WTC11 (cell line): Measurements from ENCODE around the gene RAB6A. TPM values are rescaled to one million over a fixed set of nuclear protein-coding genes. Genes with fewer than 3 reads are reported as not detected.

Experiments used
- ATAC-seq: fragments of 200-7000 bp; cut with Tn5 transposase; 2 replicates; pipeline ENCODE4 v1.10.0; 2021; ENCODE audit warnings: mild to moderate bottlenecking, moderate library complexity
- CTCF ChIA-PET: fragments of 300-600 bp; sonication (Branson Sonifier 250); formaldehyde crosslinking; loops from one replicate; lab custom pipeline; 2021; ENCODE audit warnings: antibody characterized with exemption; lab: Charles Lee
- POLR2A ChIA-PET: fragments of 350-600 bp; sonication (Branson Sonifier 250); formaldehyde crosslinking; loops from one replicate; lab custom pipeline; 2021; ENCODE audit warnings: antibody characterized with exemption; lab: Charles Lee
- DNase-seq: peaks from one replicate; pipeline ENCODE4 v3.0.0; 2021; ENCODE audit warnings: low spot score
- H3K27ac Mint-ChIP-seq: 2 replicates; pipeline ENCODE4 v1.8.0; 2021; ENCODE audit warnings: mixed read lengths
- H3K27me3 Mint-ChIP-seq: 2 replicates; pipeline ENCODE4 v1.8.0; 2021; ENCODE audit warnings: low read depth, mild to moderate bottlenecking, moderate library complexity, mixed read lengths
- H3K36me3 Mint-ChIP-seq: 2 replicates; pipeline ENCODE4 v1.8.0; 2021; ENCODE audit warnings: mixed read lengths
- H3K4me1 Mint-ChIP-seq: 2 replicates; pipeline ENCODE4 v1.8.0; 2022; ENCODE audit warnings: mixed read lengths
- H3K4me3 Mint-ChIP-seq: 2 replicates; pipeline ENCODE4 v1.8.0; 2021; ENCODE audit warnings: mild to moderate bottlenecking, moderate library complexity, mixed read lengths
- H3K9me3 Mint-ChIP-seq: 2 replicates; pipeline ENCODE4 v1.8.0; 2021; ENCODE audit warnings: mixed read lengths
- ARID4B ChIP-seq: sonication (generic); formaldehyde crosslinking; IDR thresholded peaks from 2 replicates; pipeline ENCODE4 v1.8.0; 2023; ENCODE audit warnings: missing genetic modification reagents, mild to moderate bottlenecking, borderline replicate concordance
- CREB1 ChIP-seq: sonication (generic); formaldehyde crosslinking; IDR thresholded peaks from 2 replicates; pipeline ENCODE4 v1.8.0; 2023; ENCODE audit warnings: mild to moderate bottlenecking, missing genetic modification reagents
- ESRRA ChIP-seq: sonication (generic); formaldehyde crosslinking; IDR thresholded peaks from 2 replicates; pipeline ENCODE4 v1.8.1; 2022; ENCODE audit warnings: mild to moderate bottlenecking, missing genetic modification reagents, borderline replicate concordance
- FOXK1 ChIP-seq: sonication (generic); formaldehyde crosslinking; IDR thresholded peaks from 2 replicates; pipeline ENCODE4 v1.8.0; 2022; ENCODE audit warnings: mild to moderate bottlenecking, moderate library complexity, missing genetic modification reagents
- IRF2 ChIP-seq: sonication (generic); formaldehyde crosslinking; IDR thresholded peaks from 2 replicates; pipeline ENCODE4 v1.8.0; 2022; ENCODE audit warnings: low read depth, missing genetic modification reagents, borderline replicate concordance
- NFE2L1 ChIP-seq: sonication (generic); formaldehyde crosslinking; IDR thresholded peaks from 2 replicates; pipeline ENCODE4 v1.8.1; 2023; ENCODE audit warnings: missing genetic modification reagents
- NFYB ChIP-seq: sonication (generic); formaldehyde crosslinking; conservative IDR thresholded peaks from 2 replicates; pipeline ENCODE4 v1.8.0; 2022; ENCODE audit warnings: low read depth, missing genetic modification reagents
- NR1H2 ChIP-seq: sonication (generic); formaldehyde crosslinking; IDR thresholded peaks from 2 replicates; pipeline ENCODE4 v1.9.0; 2021; ENCODE audit warnings: mild to moderate bottlenecking, moderate library complexity, missing genetic modification reagents
- RORB ChIP-seq: fragments of 250-450 bp; sonication (Bioruptor Pico); IDR thresholded peaks from 2 replicates; pipeline ENCODE4 v1.9.0; 2021; ENCODE audit warnings: mild to moderate bottlenecking
- SOX15 ChIP-seq: fragments of 250-450 bp; sonication (Bioruptor Pico); IDR thresholded peaks from 2 replicates; pipeline ENCODE4 v1.9.0; 2021; ENCODE audit warnings: mild to moderate bottlenecking
- SP1 ChIP-seq: sonication (generic); formaldehyde crosslinking; conservative IDR thresholded peaks from 2 replicates; pipeline ENCODE4 v1.8.1; 2022; ENCODE audit warnings: missing genetic modification reagents
- USF1 ChIP-seq: sonication (generic); formaldehyde crosslinking; IDR thresholded peaks from 2 replicates; pipeline ENCODE4 v1.8.0; 2022; ENCODE audit warnings: mild to moderate bottlenecking, missing genetic modification reagents
- ZNF138 ChIP-seq: sonication (generic); formaldehyde crosslinking; conservative IDR thresholded peaks from 2 replicates; pipeline ENCODE4 v1.8.1; 2022; ENCODE audit warnings: mild to moderate bottlenecking, moderate library complexity, missing genetic modification reagents
- ZNF423 ChIP-seq: fragments of 250-450 bp; sonication (Bioruptor Pico); IDR thresholded peaks from 2 replicates; pipeline ENCODE4 v2.1.2; 2022; ENCODE audit warnings: mild to moderate bottlenecking, moderate library complexity
- total RNA-seq: library from RNA; stranded (reverse); gene quantifications from 3 replicates; pipeline ENCODE4 v1.2.3, GENCODE V29; 2021
- TF ChIP-seq, protein P1 (sequence below): sonication (generic); formaldehyde crosslinking; IDR thresholded peaks from 2 replicates; pipeline ENCODE4 v1.8.1; 2022; ENCODE audit warnings: low read depth, missing genetic modification reagents, borderline replicate concordance
- TF ChIP-seq, protein P2 (sequence below): sonication (generic); formaldehyde crosslinking; conservative IDR thresholded peaks from 2 replicates; pipeline ENCODE4 v1.8.1; 2022; ENCODE audit warnings: mild to moderate bottlenecking, missing genetic modification reagents
- TF ChIP-seq, protein P3 (sequence below): sonication (generic); formaldehyde crosslinking; IDR thresholded peaks from 2 replicates; pipeline ENCODE4 v1.8.1; 2022; ENCODE audit warnings: mild to moderate bottlenecking, moderate library complexity, missing genetic modification reagents
- TF ChIP-seq, protein P4 (sequence below): sonication (generic); formaldehyde crosslinking; IDR thresholded peaks from 2 replicates; pipeline ENCODE4 v1.8.1; 2022; ENCODE audit warnings: missing genetic modification reagents, borderline replicate concordance

The RAB6A gene
- total RNA-seq, 1 experiment from 2014 or later = 107 TPM

DNA sequence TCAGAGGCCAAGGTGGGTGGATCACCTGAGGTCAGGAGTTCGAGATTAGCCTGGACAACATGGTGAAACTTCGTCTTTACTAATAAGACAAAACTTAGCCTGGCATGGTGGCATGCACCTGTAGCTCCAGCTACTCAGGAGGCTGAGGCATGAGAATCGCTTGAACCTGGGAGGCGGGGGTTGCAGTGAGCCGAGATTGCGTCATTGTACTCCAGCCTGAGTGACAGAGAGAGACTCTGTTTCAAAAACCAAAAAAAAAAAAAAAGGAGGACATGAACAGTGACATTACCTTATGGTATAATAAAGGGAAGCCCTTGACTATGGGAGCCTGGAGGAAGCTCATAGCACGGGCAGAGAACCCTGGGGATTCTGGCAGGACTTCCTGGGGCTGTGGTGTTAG is 131.0 kb downstream of the RAB6A start:
- H3K27me3 Mint-ChIP-seq = peaks cover 98% of the 10 kb centered on the region
- H3K4me3 Mint-ChIP-seq = no peak overlapping the region
- DNase-seq = no peak
- H3K36me3 Mint-ChIP-seq = no peaks in the 10 kb centered on the region
- no peak for ATAC-seq
- no peak overlapping the region for H3K27ac Mint-ChIP-seq
- ChIA-PET CTCF (interaction anchor here (0.7 to 10.1 kb wide), 3 partner anchors 17 to 337 kb away, joined by 3 to 328 read pairs (median 15); partner anchors contain the start of gene PLEKHB1), POLR2A (no interaction called here)
- TF ChIP-seq NR1H2 (CRISPR knock-in tag) = no peak
- no peak for TF ChIP-seq ZNF423 (CRISPR knock-in tag)
- no peak for TF ChIP-seq FOXK1 (CRISPR knock-in tag)
- TF ChIP-seq USF1 = no peak
- TF ChIP-seq, protein P1, sequence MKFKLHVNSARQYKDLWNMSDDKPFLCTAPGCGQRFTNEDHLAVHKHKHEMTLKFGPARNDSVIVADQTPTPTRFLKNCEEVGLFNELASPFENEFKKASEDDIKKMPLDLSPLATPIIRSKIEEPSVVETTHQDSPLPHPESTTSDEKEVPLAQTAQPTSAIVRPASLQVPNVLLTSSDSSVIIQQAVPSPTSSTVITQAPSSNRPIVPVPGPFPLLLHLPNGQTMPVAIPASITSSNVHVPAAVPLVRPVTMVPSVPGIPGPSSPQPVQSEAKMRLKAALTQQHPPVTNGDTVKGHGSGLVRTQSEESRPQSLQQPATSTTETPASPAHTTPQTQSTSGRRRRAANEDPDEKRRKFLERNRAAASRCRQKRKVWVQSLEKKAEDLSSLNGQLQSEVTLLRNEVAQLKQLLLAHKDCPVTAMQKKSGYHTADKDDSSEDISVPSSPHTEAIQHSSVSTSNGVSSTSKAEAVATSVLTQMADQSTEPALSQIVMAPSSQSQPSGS (CRISPR knock-in tag) = no peak
- TF ChIP-seq, protein P2, sequence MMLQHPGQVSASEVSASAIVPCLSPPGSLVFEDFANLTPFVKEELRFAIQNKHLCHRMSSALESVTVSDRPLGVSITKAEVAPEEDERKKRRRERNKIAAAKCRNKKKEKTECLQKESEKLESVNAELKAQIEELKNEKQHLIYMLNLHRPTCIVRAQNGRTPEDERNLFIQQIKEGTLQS = no peak
- TF ChIP-seq, protein P3, sequence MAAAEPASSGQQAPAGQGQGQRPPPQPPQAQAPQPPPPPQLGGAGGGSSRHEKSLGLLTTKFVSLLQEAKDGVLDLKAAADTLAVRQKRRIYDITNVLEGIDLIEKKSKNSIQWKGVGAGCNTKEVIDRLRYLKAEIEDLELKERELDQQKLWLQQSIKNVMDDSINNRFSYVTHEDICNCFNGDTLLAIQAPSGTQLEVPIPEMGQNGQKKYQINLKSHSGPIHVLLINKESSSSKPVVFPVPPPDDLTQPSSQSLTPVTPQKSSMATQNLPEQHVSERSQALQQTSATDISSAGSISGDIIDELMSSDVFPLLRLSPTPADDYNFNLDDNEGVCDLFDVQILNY = no peak
- no peak for TF ChIP-seq NFYB (CRISPR knock-in tag)
- TF ChIP-seq ZNF138 (CRISPR knock-in tag) = no peak
- no peak for TF ChIP-seq RORB (CRISPR knock-in tag)
- TF ChIP-seq, protein P4, sequence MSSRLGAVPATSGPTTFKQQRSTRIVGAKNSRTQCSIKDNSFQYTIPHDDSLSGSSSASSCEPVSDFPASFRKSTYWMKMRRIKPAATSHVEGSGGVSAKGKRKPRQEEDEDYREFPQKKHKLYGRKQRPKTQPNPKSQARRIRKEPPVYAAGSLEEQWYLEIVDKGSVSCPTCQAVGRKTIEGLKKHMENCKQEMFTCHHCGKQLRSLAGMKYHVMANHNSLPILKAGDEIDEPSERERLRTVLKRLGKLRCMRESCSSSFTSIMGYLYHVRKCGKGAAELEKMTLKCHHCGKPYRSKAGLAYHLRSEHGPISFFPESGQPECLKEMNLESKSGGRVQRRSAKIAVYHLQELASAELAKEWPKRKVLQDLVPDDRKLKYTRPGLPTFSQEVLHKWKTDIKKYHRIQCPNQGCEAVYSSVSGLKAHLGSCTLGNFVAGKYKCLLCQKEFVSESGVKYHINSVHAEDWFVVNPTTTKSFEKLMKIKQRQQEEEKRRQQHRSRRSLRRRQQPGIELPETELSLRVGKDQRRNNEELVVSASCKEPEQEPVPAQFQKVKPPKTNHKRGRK = no peak
- no peak for TF ChIP-seq CREB1 (CRISPR knock-in tag)
- TF ChIP-seq SOX15 (CRISPR knock-in tag) = no peak
- no peak for TF ChIP-seq IRF2 (CRISPR knock-in tag)
- no peak for TF ChIP-seq NFE2L1 (CRISPR knock-in tag)
- no peak for TF ChIP-seq ESRRA (CRISPR knock-in tag)
- no peak for TF ChIP-seq SP1
- no peak for TF ChIP-seq ARID4B (CRISPR knock-in tag)
- H3K4me1 Mint-ChIP-seq = peaks cover 32% of the 10 kb centered on the region
- peaks cover 10% of the 10 kb centered on the region for H3K9me3 Mint-ChIP-seq
